Esophagus (tissue), 2 donors: ENCODE results near the gene PABPC3. TPM values are rescaled to one million over a fixed set of nuclear protein-coding genes. Genes with fewer than 3 reads are reported as not detected.

Source experiments
- H3K27ac ChIP-seq, 2 donors: one replicate each; pipeline ENCODE4 v1.5.1; 2013; ENCODE audit warnings: low read depth in 2 of 2, mild to moderate bottlenecking in 2 of 2, inconsistent platforms in 1 of 2, low read length in 1 of 2, moderate library complexity in 1 of 2
- H3K27me3 ChIP-seq, 2 donors: one replicate each; pipeline ENCODE4 v1.6.1; 2013; ENCODE audit warnings: low read length in 2 of 2, control low read depth in 1 of 2, mild to moderate bottlenecking in 1 of 2; ENCODE audit not compliant: insufficient read depth in 2 of 2, control insufficient read depth in 1 of 2
- H3K36me3 ChIP-seq, 2 donors: one replicate each; pipeline ENCODE4 v1.6.1; 2013; ENCODE audit warnings: low read length in 1 of 2; ENCODE audit not compliant: control insufficient read depth in 2 of 2, insufficient read depth in 2 of 2
- H3K4me1 ChIP-seq, 2 donors: one replicate each; pipeline ENCODE4 v1.6.1; 2013; ENCODE audit warnings: low read length in 1 of 2; ENCODE audit not compliant: control insufficient read depth in 2 of 2, insufficient read depth in 2 of 2
- H3K4me3 ChIP-seq, 2 donors: one replicate each; pipeline ENCODE4 v1.5.1; 2013; ENCODE audit warnings: low read length in 2 of 2, mild to moderate bottlenecking in 2 of 2, low read depth in 1 of 2, moderate library complexity in 1 of 2
- H3K9me3 ChIP-seq, 2 donors: one replicate each; pipeline ENCODE4 v1.6.1; 2013; ENCODE audit warnings: mild to moderate bottlenecking in 2 of 2, low read depth in 1 of 2, low read length in 1 of 2, moderate library complexity in 1 of 2; ENCODE audit not compliant: control insufficient read depth in 2 of 2, insufficient read depth in 1 of 2
- WGBS, 2 donors: extraction: QIAGEN DNeasy Blood & Tissue Kit; methylation state at CpG; one replicate each; pipeline ENCODE4 v1.1.7; 2013; 5-methylcytosine and 5-hydroxymethylcytosine counted together
- polyA plus RNA-seq, 2 donors: library from polyadenylated mRNA; stranded (reverse); fragments of 200-250 nt; gene quantifications; one replicate each; pipeline ENCODE4 v1.2.3, GENCODE V29; 2013
- donor health status: healthy with polysubstance abuse.
- donor health status: Bipolar disorder and iron deficiency.

PABPC3 gene
- polyA plus RNA-seq, 2 donors: 0.16 to 0.20 TPM

- Histone ChIP-seq H3K4me3 (no peak overlapping the region), H3K27me3 (no peaks in the 10 kb centered on the region), H3K4me1 (no peaks in the 10 kb centered on the region), H3K36me3 (no peaks in the 10 kb centered on the region), H3K9me3 (no peaks in the 10 kb centered on the region), H3K27ac (no peak overlapping the region)
- WGBS, 2 donors: 33 to 37% methylated on average over 3 of the region's 3 CpGs
Observed at GRCh38 chr13:25067064-25067463, 28.9 kb upstream of the PABPC3 start.

GRCh38 chr13:25068810-25069209 lies 27.1 kb upstream of the PABPC3 start:
- WGBS, 2 donors: 85 to 89% methylated on average over 25 to 26 of the region's 26 CpGs
- Histone ChIP-seq H3K27ac (no peak overlapping the region), H3K4me3 (no peak overlapping the region), H3K36me3 (no peaks in the 10 kb centered on the region), H3K27me3 (no peaks in the 10 kb centered on the region), H3K4me1 (no peaks in the 10 kb centered on the region), H3K9me3 (no peaks in the 10 kb centered on the region)

DNA sequence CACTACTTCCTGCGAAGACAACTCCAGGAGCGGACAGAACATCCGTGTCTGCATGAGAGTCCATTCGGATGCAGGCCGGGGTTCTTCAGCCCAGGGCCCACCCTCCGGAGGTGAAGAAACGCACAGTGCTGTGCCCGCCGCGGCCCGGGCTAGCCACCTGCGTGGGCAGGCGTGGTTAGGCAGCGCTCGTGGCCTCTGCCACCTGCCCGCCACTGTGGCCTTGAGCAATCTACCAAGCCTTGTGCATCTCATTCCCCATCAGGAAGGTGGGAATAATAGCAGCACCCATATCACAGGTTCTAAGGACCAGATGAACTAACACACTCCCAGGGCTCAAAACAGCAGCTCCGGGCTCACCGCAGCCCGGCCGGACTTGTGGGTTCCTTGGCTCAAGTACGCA lies 26.7 kb upstream of the PABPC3 start:
- no peaks in the 10 kb centered on the region for H3K27me3 ChIP-seq
- H3K36me3 ChIP-seq: no peaks in the 10 kb centered on the region
- no peak overlapping the region for H3K4me3 ChIP-seq
- H3K27ac ChIP-seq: no peak overlapping the region
- WGBS, 2 donors: 92 to 94% methylated on average over 21 of the region's 21 CpGs
- no peaks in the 10 kb centered on the region for H3K4me1 ChIP-seq
- H3K9me3 ChIP-seq: no peaks in the 10 kb centered on the region

DNA sequence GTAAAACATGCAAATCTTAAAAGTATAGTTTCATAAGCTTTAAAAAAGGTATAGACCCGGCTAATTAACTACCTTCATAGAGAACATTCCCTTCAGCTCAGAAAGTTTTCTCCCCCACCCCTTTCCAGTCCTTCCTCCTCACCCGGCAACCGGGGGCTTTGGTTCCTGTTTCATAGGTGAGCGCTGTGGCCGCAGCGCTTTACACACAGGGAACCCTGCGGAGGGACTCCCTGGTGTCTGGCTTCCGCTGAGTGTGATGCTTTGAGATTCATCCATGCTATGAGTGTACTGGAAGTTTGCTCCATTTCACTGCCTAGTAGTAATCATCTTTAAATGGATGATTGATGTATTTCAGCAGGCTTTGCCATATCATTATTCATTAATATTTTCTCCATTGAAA lies 26.0 kb upstream of the PABPC3 start:
- 46 to 49% methylated on average over 8 of the region's 8 CpGs for WGBS, 2 donors
- H3K9me3 ChIP-seq: no peaks in the 10 kb centered on the region
- H3K4me3 ChIP-seq: no peak overlapping the region
- H3K36me3 ChIP-seq: no peaks in the 10 kb centered on the region
- H3K27ac ChIP-seq: no peak overlapping the region
- no peaks in the 10 kb centered on the region for H3K27me3 ChIP-seq
- H3K4me1 ChIP-seq: no peaks in the 10 kb centered on the region

DNA sequence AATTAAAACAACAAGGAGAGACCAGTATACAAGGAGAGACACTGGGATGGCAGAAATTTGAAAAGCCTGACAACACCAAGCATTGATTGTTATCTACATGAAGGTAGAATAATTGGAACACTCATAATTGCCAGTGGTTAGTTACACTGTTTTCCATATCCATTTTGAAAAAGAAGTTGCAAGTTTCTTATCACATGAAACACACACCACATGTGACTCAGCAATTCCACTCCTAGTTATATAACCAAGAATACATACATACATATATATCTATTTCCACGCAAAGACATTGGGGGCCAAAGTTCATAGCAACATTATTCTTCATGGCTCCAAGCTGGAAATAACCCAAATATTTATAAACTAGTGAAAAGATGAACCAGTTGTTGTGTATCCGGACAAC lies 15.2 kb upstream of the PABPC3 start:
- no peak overlapping the region for H3K4me3 ChIP-seq
- no peaks in the 10 kb centered on the region for H3K4me1 ChIP-seq
- H3K9me3 ChIP-seq: no peaks in the 10 kb centered on the region
- no peak overlapping the region for H3K27ac ChIP-seq
- 65 to 79% methylated on average over 2 of the region's 2 CpGs for WGBS, 2 donors
- H3K27me3 ChIP-seq: no peaks in the 10 kb centered on the region
- no peaks in the 10 kb centered on the region for H3K36me3 ChIP-seq

DNA sequence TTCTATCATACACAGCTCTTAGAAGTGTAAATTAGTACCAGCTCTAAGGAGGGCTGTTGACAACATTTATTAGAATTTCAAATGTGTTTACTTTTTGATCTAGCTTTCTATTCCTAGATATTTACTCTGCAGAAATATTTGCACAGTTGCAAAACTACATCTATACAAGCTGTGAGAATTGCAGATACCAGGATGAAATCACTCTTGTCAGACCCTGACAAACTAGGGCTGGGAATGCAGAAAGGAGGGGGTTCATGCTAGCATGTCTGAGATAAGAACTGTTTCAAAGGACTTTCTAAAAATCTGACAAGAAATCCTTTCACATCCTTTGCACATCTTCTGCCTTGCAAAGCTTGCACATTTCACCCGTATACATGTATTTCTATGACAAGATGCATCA lies 11.8 kb upstream of the PABPC3 start:
- Histone ChIP-seq H3K4me1 (no peaks in the 10 kb centered on the region), H3K9me3 (no peaks in the 10 kb centered on the region), H3K27me3 (no peaks in the 10 kb centered on the region), H3K4me3 (no peak overlapping the region), H3K36me3 (no peaks in the 10 kb centered on the region), H3K27ac (no peak overlapping the region)
- 77 to 78% methylated on average over 1 of the region's 1 CpG for WGBS, 2 donors

GRCh38 chr13:25085125-25085742 lies 10.7 kb upstream of the PABPC3 start:
- Histone ChIP-seq H3K27me3 (no peaks in the 10 kb centered on the region), H3K9me3 (no peaks in the 10 kb centered on the region), H3K27ac (no peak overlapping the region), H3K4me1 (no peaks in the 10 kb centered on the region), H3K36me3 (no peaks in the 10 kb centered on the region), H3K4me3 (no peak overlapping the region)
- WGBS, 2 donors: 45 to 49% methylated on average over 6 of the region's 6 CpGs

DNA sequence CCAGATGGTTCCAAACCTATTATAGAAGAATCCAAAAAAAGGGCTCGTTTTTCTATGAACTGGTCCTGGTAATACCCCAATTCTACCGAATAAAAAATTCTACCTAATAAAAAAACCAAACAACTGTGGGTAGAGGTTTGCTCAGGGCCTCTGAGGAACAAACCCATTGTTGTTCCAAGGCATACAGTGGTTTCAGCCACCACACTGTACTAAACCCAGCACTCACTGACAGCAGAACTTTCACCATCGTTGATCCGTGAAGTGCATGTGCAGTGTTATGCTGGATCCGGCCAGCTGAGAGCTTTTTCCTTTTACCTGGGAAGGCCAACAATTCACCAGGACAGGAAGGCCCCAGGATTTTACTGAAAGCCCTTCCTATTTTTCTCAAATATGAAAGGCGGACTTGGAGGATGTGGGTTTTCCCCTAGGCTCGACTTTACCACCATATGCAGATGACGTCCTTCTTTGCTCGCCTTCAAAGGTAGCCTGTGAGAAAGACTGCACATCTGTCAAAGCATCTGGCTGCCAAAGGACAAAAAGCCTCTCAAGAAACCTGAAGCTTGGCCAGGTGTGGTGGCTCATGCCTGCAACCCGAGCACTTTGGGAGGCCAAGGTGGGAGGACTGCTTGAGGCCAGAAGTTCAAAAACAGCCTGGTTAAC lies 7.2 kb upstream of the PABPC3 start:
- no peak overlapping the region for H3K27ac ChIP-seq
- H3K4me1 ChIP-seq: no peaks in the 10 kb centered on the region
- no peak overlapping the region for H3K4me3 ChIP-seq
- no peaks in the 10 kb centered on the region for H3K27me3 ChIP-seq
- H3K9me3 ChIP-seq: no peaks in the 10 kb centered on the region
- no peaks in the 10 kb centered on the region for H3K36me3 ChIP-seq
- 75 to 80% methylated on average over 10 of the region's 10 CpGs for WGBS, 2 donors

- Histone ChIP-seq H3K9me3 (peaks cover 3% of the 10 kb centered on the region in 2 donors), H3K4me1 (no peaks in the 10 kb centered on the region), H3K4me3 (no peak overlapping the region), H3K36me3 (no peaks in the 10 kb centered on the region), H3K27me3 (no peaks in the 10 kb centered on the region), H3K27ac (no peak overlapping the region)
- 87 to 91% methylated on average over 13 of the region's 13 CpGs for WGBS, 2 donors
Observed at GRCh38 chr13:25097426-25097825, 1.5 kb downstream of the PABPC3 start.

GRCh38 chr13:25103711-25104110 lies 7.8 kb downstream of the PABPC3 start:
- Histone ChIP-seq H3K4me3 (no peak overlapping the region), H3K9me3 (no peaks in the 10 kb centered on the region), H3K36me3 (no peaks in the 10 kb centered on the region), H3K27me3 (no peaks in the 10 kb centered on the region), H3K27ac (no peak overlapping the region), H3K4me1 (no peaks in the 10 kb centered on the region)
- 81 to 83% methylated on average over 2 of the region's 2 CpGs for WGBS, 2 donors
